Measurements from ENCODE around the gene SPPL3. TPM values are rescaled to one million over a fixed set of nuclear protein-coding genes. Genes with fewer than 3 reads are reported as not detected.

Gene SPPL3
- total RNA-seq, 1 donor from 2014 or later: 51.3 TPM

- H3K9me3 Mint-ChIP-seq (ENCODE audit: low read depth): no peaks in the 10 kb centered on the region
- H3K27ac Mint-ChIP-seq (ENCODE audit: unreplicated experiment): no peak overlapping the region
- H3K4me3 Mint-ChIP-seq (ENCODE audit: unreplicated experiment): no peak overlapping the region
- no peak for DNase-seq (ENCODE audit: low spot score)
- H3K4me1 Mint-ChIP-seq (ENCODE audit: low read depth): peaks cover 42% of the 10 kb centered on the region
- no peaks in the 10 kb centered on the region for H3K36me3 Mint-ChIP-seq (ENCODE audit: low read depth)
- no peak for TF ChIP-seq CTCF (IDR thresholded peaks at IDR 0.05)
- no peaks in the 10 kb centered on the region for H3K27me3 Mint-ChIP-seq (ENCODE audit: low read depth)
Observed at GRCh38 chr12:120874547-120875245, 29.5 kb downstream of the SPPL3 start.

GRCh38 chr12:120873226-120873625 lies 30.9 kb downstream of the SPPL3 start:
- Mint-ChIP-seq H3K4me3 (ENCODE audit: unreplicated experiment) (no peak overlapping the region), H3K4me1 (ENCODE audit: low read depth) (peaks cover 43% of the 10 kb centered on the region), H3K27ac (ENCODE audit: unreplicated experiment) (no peak overlapping the region), H3K9me3 (ENCODE audit: low read depth) (no peaks in the 10 kb centered on the region), H3K36me3 (ENCODE audit: low read depth) (no peaks in the 10 kb centered on the region), H3K27me3 (ENCODE audit: low read depth) (no peaks in the 10 kb centered on the region)
- no peak for TF ChIP-seq CTCF (IDR thresholded peaks at IDR 0.05)
- no peak for DNase-seq (ENCODE audit: low spot score)

- Mint-ChIP-seq H3K27ac (ENCODE audit: unreplicated experiment) (peak overlapping the region; percentile 8), H3K27me3 (ENCODE audit: low read depth) (no peaks in the 10 kb centered on the region), H3K4me1 (ENCODE audit: low read depth) (peaks cover 43% of the 10 kb centered on the region), H3K4me3 (ENCODE audit: unreplicated experiment) (no peak overlapping the region), H3K9me3 (ENCODE audit: low read depth) (no peaks in the 10 kb centered on the region), H3K36me3 (ENCODE audit: low read depth) (no peaks in the 10 kb centered on the region)
- no peak for TF ChIP-seq CTCF (IDR thresholded peaks at IDR 0.05)
- no peak for DNase-seq (ENCODE audit: low spot score)
Observed at GRCh38 chr12:120872487-120872886, 31.7 kb downstream of the SPPL3 start.

- DNase-seq (ENCODE audit: low spot score): no peak
- no peaks in the 10 kb centered on the region for H3K36me3 Mint-ChIP-seq (ENCODE audit: low read depth)
- no peak overlapping the region for H3K27ac Mint-ChIP-seq (ENCODE audit: unreplicated experiment)
- no peak for TF ChIP-seq CTCF (IDR thresholded peaks at IDR 0.05)
- H3K9me3 Mint-ChIP-seq (ENCODE audit: low read depth): no peaks in the 10 kb centered on the region
- H3K4me1 Mint-ChIP-seq (ENCODE audit: low read depth): peaks cover 42% of the 10 kb centered on the region
- no peak overlapping the region for H3K4me3 Mint-ChIP-seq (ENCODE audit: unreplicated experiment)
- no peaks in the 10 kb centered on the region for H3K27me3 Mint-ChIP-seq (ENCODE audit: low read depth)
Observed at GRCh38 chr12:120870415-120870814, 33.7 kb downstream of the SPPL3 start.

GRCh38 chr12:120869376-120869775 lies 34.8 kb downstream of the SPPL3 start:
- peaks cover 45% of the 10 kb centered on the region for H3K4me1 Mint-ChIP-seq (ENCODE audit: low read depth)
- no peaks in the 10 kb centered on the region for H3K36me3 Mint-ChIP-seq (ENCODE audit: low read depth)
- TF ChIP-seq CTCF (IDR thresholded peaks at IDR 0.05): no peak
- H3K4me3 Mint-ChIP-seq (ENCODE audit: unreplicated experiment): no peak overlapping the region
- no peaks in the 10 kb centered on the region for H3K9me3 Mint-ChIP-seq (ENCODE audit: low read depth)
- no peaks in the 10 kb centered on the region for H3K27me3 Mint-ChIP-seq (ENCODE audit: low read depth)
- peak overlapping the region; percentile 36 for H3K27ac Mint-ChIP-seq (ENCODE audit: unreplicated experiment)
- DNase-seq (ENCODE audit: low spot score): no peak
